Neuronal stem cell (in vitro differentiated cells): Measurements from ENCODE around the gene STAB2.

Experiments
- DNase-seq: peaks from one replicate; pipeline ENCODE4 v3.0.0-alpha.2; 2013; ENCODE audit warnings: low spot score
- H2AFZ ChIP-seq: one replicate; pipeline ENCODE4 v1.6.1; 2013; ENCODE audit warnings: mild to moderate bottlenecking, low read length, inconsistent platforms
- H2AK5ac ChIP-seq: 2 replicates; pipeline ENCODE4 v1.6.1; 2013; ENCODE audit warnings: low read depth, mild to moderate bottlenecking, inconsistent platforms, low read length, moderate library complexity, mixed read lengths
- H2BK120ac ChIP-seq: 2 replicates; pipeline ENCODE4 v1.6.1; 2013; ENCODE audit warnings: low read depth, mild to moderate bottlenecking, inconsistent platforms, low read length, moderate library complexity, mixed read lengths
- H2BK12ac ChIP-seq: one replicate; pipeline ENCODE4 v1.6.1; 2013; ENCODE audit warnings: low read length, inconsistent platforms
- H2BK15ac ChIP-seq: 2 replicates; pipeline ENCODE4 v1.6.1; 2013; ENCODE audit warnings: mild to moderate bottlenecking, low read length, inconsistent platforms, mixed read lengths
- H2BK5ac ChIP-seq: one replicate; pipeline ENCODE4 v1.6.1; 2013; ENCODE audit warnings: inconsistent platforms, mild to moderate bottlenecking, low read length, moderate library complexity
- H3K14ac ChIP-seq: one replicate; pipeline ENCODE4 v1.6.1; 2013; ENCODE audit warnings: low read length, inconsistent platforms
- H3K18ac ChIP-seq: 2 replicates; pipeline ENCODE4 v1.6.1; 2013; ENCODE audit warnings: low read length, inconsistent platforms
- H3K23ac ChIP-seq: 2 replicates; pipeline ENCODE4 v1.6.1; 2013; ENCODE audit warnings: low read depth, mild to moderate bottlenecking, mixed read lengths, low read length, inconsistent platforms; ENCODE audit not compliant: poor library complexity
- H3K27ac ChIP-seq: replicated peaks from 3 replicates; pipeline ENCODE4 v1.5.1; 2013; ENCODE audit warnings: low read length, inconsistent platforms
- H3K27me3 ChIP-seq, 3 experiments: 2 replicates each; pipeline ENCODE4 v1.6.1; 2013; ENCODE audit warnings: low read length in 3 of 3, mild to moderate bottlenecking in 2 of 3, inconsistent platforms in 1 of 3, low read depth in 1 of 3, mixed read lengths in 1 of 3, moderate library complexity in 1 of 3; ENCODE audit not compliant: control insufficient read depth in 3 of 3, insufficient read depth in 3 of 3
- H3K36me3 ChIP-seq, 2 donors: replicated peaks in 1 of 2; 2 replicates each; pipeline ENCODE4 v1.6.1; 2013; ENCODE audit warnings: low read length in 2 of 2; ENCODE audit not compliant: control insufficient read depth in 2 of 2, insufficient read depth in 2 of 2
- H3K4ac ChIP-seq: 2 replicates; pipeline ENCODE4 v1.6.1; 2013; ENCODE audit warnings: inconsistent platforms, mild to moderate bottlenecking, low read length, moderate library complexity
- H3K4me1 ChIP-seq, 2 donors: 1 replicate in 1 of 2; 2 replicates in 1 of 2; pipeline ENCODE4 v1.6.1; 2013; ENCODE audit warnings: low read length in 2 of 2, low read depth in 1 of 2; ENCODE audit not compliant: control insufficient read depth in 2 of 2, insufficient read depth in 1 of 2
- H3K4me2 ChIP-seq: one replicate; pipeline ENCODE4 v1.6.1; 2013; ENCODE audit warnings: mild to moderate bottlenecking, low read length, inconsistent platforms; ENCODE audit not compliant: insufficient read depth, poor library complexity, severe bottlenecking
- H3K4me3 ChIP-seq, 2 donors: 2 replicates each; pipeline ENCODE4 v1.5.1; 2013; ENCODE audit warnings: low read length in 2 of 2, mild to moderate bottlenecking in 2 of 2, inconsistent platforms in 1 of 2, moderate library complexity in 1 of 2
- H3K79me1 ChIP-seq: one replicate; pipeline ENCODE4 v1.6.1; 2013; ENCODE audit warnings: low read depth, mild to moderate bottlenecking, inconsistent platforms, low read length, moderate library complexity
- H3K9ac ChIP-seq: one replicate; pipeline ENCODE4 v1.6.1; 2013; ENCODE audit warnings: mild to moderate bottlenecking, low read depth, low read length, inconsistent platforms; ENCODE audit not compliant: poor library complexity
- H3K9me3 ChIP-seq, 2 donors: replicated peaks in 1 of 2; 2 replicates each; pipeline versions ENCODE3 to v1.6.1; 2013; ENCODE audit warnings: low read length in 2 of 2, mild to moderate bottlenecking in 2 of 2, inconsistent platforms in 1 of 2, low read depth in 1 of 2, mixed read lengths in 1 of 2, moderate library complexity in 1 of 2; ENCODE audit not compliant: control insufficient read depth in 2 of 2, insufficient read depth in 1 of 2
- H4K8ac ChIP-seq: one replicate; pipeline ENCODE4 v1.6.1; 2013; ENCODE audit warnings: low read depth, mild to moderate bottlenecking, inconsistent platforms, low read length, moderate library complexity
- H4K91ac ChIP-seq: one replicate; pipeline ENCODE4 v1.6.1; 2013; ENCODE audit warnings: low read length, low read depth, mild to moderate bottlenecking, inconsistent platforms; ENCODE audit not compliant: poor library complexity
- WGBS, 2 donors: extraction: QIAGEN DNeasy Blood & Tissue Kit; methylation state at CpG; one replicate each; pipeline ENCODE4 v1.1.7; 2013; ENCODE audit warnings: missing lambda C conversion rate in 2 of 2, mixed read lengths in 1 of 2; ENCODE audit not compliant: insufficient read length in 2 of 2, insufficient replicate concordance in 1 of 2; ENCODE audit errors: extremely low coverage in 2 of 2; 5-methylcytosine and 5-hydroxymethylcytosine counted together

The STAB2 gene

GRCh38 chr12:103642240-103642864 lies 55.3 kb downstream of the STAB2 start:
- no peak overlapping the region for H3K14ac ChIP-seq
- H3K9ac ChIP-seq, result no peak overlapping the region
- no peak overlapping the region for H2BK12ac ChIP-seq
- H3K23ac ChIP-seq, result no peak overlapping the region
- no peak overlapping the region for H2AK5ac ChIP-seq
- H2BK15ac ChIP-seq, result no peak overlapping the region
- H4K91ac ChIP-seq, result no peak overlapping the region
- H3K4me3 ChIP-seq, result no peak overlapping the region
- no peaks in the 10 kb centered on the region for H3K79me1 ChIP-seq
- H3K27me3 ChIP-seq, result no peaks in the 10 kb centered on the region
- peaks cover 0 to 6% of the 10 kb centered on the region in 2 donors for H3K9me3 ChIP-seq
- no peak overlapping the region for H3K4ac ChIP-seq
- no peaks in the 10 kb centered on the region for H3K36me3 ChIP-seq
- H2BK120ac ChIP-seq, result no peak overlapping the region
- no CpG with 5 or more reads among the region's 3 CpGs for WGBS, 2 donors
- no peak overlapping the region for H2BK5ac ChIP-seq
- DNase-seq, result no peak
- H2AFZ ChIP-seq, result no peak overlapping the region
- no peak overlapping the region for H3K4me2 ChIP-seq
- no peak overlapping the region for H3K27ac ChIP-seq
- H3K4me1 ChIP-seq, result no peaks in the 10 kb centered on the region
- no peak overlapping the region for H3K18ac ChIP-seq
- no peak overlapping the region for H4K8ac ChIP-seq

DNA sequence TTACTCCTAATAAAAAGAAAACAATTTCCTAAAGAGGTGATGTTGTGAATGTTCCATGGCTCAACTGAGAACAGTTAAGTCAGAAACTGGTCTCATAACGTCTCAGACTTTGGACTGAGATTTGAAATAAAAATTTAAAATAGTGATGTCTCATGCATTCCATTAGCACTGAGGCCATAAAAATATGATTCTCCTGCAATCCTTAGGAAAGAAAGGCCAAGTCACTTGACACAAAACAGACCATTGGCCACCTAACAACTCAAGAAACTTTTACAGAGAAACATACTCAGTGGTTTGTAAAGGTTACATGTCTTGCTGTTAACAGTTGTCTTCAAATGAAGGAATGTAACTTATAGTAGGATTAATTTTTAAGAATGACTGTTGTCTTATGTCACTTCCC lies 58.1 kb downstream of the STAB2 start:
- Histone ChIP-seq H3K79me1 (no peaks in the 10 kb centered on the region), H3K14ac (no peak overlapping the region), H4K8ac (no peak overlapping the region), H3K27ac (no peak overlapping the region), H3K4me1 (peaks cover 0 to 4% of the 10 kb centered on the region in 2 donors), H3K4ac (no peak overlapping the region), H2BK120ac (no peak overlapping the region), H3K4me3 (no peak overlapping the region), H3K36me3 (no peaks in the 10 kb centered on the region), H3K9me3 (peaks cover 0 to 4% of the 10 kb centered on the region in 2 donors), H2BK5ac (no peak overlapping the region), H2BK12ac (no peak overlapping the region), H4K91ac (no peak overlapping the region), H2AFZ (no peak overlapping the region), H2AK5ac (no peak overlapping the region), H3K18ac (no peak overlapping the region), H3K27me3 (no peaks in the 10 kb centered on the region), H2BK15ac (no peak overlapping the region), H3K4me2 (no peak overlapping the region), H3K9ac (no peak overlapping the region), H3K23ac (no peak overlapping the region)
- DNase-seq, result no peak
- WGBS, 2 donors, result no CpG with 5 or more reads among the region's 1 CpG

- no peak overlapping the region for H3K14ac ChIP-seq
- H3K9ac ChIP-seq, result no peak overlapping the region
- no peak overlapping the region for H2BK12ac ChIP-seq
- peaks cover 0 to 6% of the 10 kb centered on the region in 2 donors for H3K4me1 ChIP-seq
- WGBS, 2 donors, result no CpG with 5 or more reads among the region's 2 CpGs
- H2BK5ac ChIP-seq, result no peak overlapping the region
- H3K36me3 ChIP-seq, result no peaks in the 10 kb centered on the region
- H3K9me3 ChIP-seq, result peaks cover 0 to 4% of the 10 kb centered on the region in 2 donors
- H3K4me3 ChIP-seq, result no peak overlapping the region
- H2BK120ac ChIP-seq, result no peak overlapping the region
- H3K4me2 ChIP-seq, result no peak overlapping the region
- no peaks in the 10 kb centered on the region for H3K79me1 ChIP-seq
- H3K18ac ChIP-seq, result no peak overlapping the region
- DNase-seq, result no peak
- H2AK5ac ChIP-seq, result no peak overlapping the region
- no peak overlapping the region for H4K8ac ChIP-seq
- H3K4ac ChIP-seq, result no peak overlapping the region
- H3K27me3 ChIP-seq, result no peaks in the 10 kb centered on the region
- H4K91ac ChIP-seq, result no peak overlapping the region
- H3K23ac ChIP-seq, result no peak overlapping the region
- no peak overlapping the region for H2BK15ac ChIP-seq
- no peak overlapping the region for H2AFZ ChIP-seq
- H3K27ac ChIP-seq, result no peak overlapping the region
Observed at GRCh38 chr12:103647267-103647666, 60.2 kb downstream of the STAB2 start.

GRCh38 chr12:103652808-103653207 lies 65.7 kb downstream of the STAB2 start:
- H3K18ac ChIP-seq, result no peak overlapping the region
- H3K79me1 ChIP-seq, result no peaks in the 10 kb centered on the region
- no peak overlapping the region for H3K4me2 ChIP-seq
- H4K8ac ChIP-seq, result no peak overlapping the region
- no peak overlapping the region for H3K23ac ChIP-seq
- no peak overlapping the region for H2AK5ac ChIP-seq
- no peak overlapping the region for H3K14ac ChIP-seq
- H3K36me3 ChIP-seq, result no peaks in the 10 kb centered on the region
- no peak overlapping the region for H3K4me3 ChIP-seq
- no peak overlapping the region for H3K9ac ChIP-seq
- H3K27ac ChIP-seq, result no peak overlapping the region
- H3K27me3 ChIP-seq, result no peaks in the 10 kb centered on the region
- H4K91ac ChIP-seq, result no peak overlapping the region
- no peaks in the 10 kb centered on the region for H3K9me3 ChIP-seq
- H2AFZ ChIP-seq, result no peak overlapping the region
- H2BK12ac ChIP-seq, result no peak overlapping the region
- H3K4me1 ChIP-seq, result peaks cover 0 to 6% of the 10 kb centered on the region in 2 donors
- H2BK15ac ChIP-seq, result no peak overlapping the region
- DNase-seq, result no peak
- no peak overlapping the region for H2BK5ac ChIP-seq
- H2BK120ac ChIP-seq, result no peak overlapping the region
- H3K4ac ChIP-seq, result no peak overlapping the region
